Neural progenitor cell (in vitro differentiated cells): ENCODE results near the gene UBE2D3.

Experiments used
- CTCF ChIP-seq: fragments of 200-600 bp; sonication (generic); IDR thresholded peaks from 2 replicates; pipeline ENCODE4 v1.5.1; 2017; ENCODE audit warnings: antibody characterized with exemption, mild to moderate bottlenecking
- EZH2 ChIP-seq: fragments of 200-600 bp; sonication (generic); IDR thresholded peaks from 2 replicates; pipeline ENCODE4 v1.6.1; 2017; ENCODE audit warnings: antibody characterized with exemption, mild to moderate bottlenecking, moderate library complexity
- EZH2phosphoT487 ChIP-seq: fragments of 200-600 bp; sonication (generic); IDR thresholded peaks from 2 replicates; pipeline ENCODE4 v1.6.1; 2017; ENCODE audit warnings: antibody characterized with exemption

- TF ChIP-seq EZH2 (no peak), CTCF (no peak), EZH2phosphoT487 (no peak)
These were observed 22.3 kb upstream of the UBE2D3 start for GRCh38 chr4:102849579-102850104.
